AG09309 (cell line): ENCODE data around the gene POMT2.

Source experiments
- DNase-seq: peaks from one replicate; pipeline ENCODE4 v3.0.0-alpha.2; 2010; ENCODE audit warnings: low read depth
- H3K4me3 ChIP-seq: 2 replicates; pipeline ENCODE4 v1.5.1; 2011; ENCODE audit warnings: mild to moderate bottlenecking, low read depth, low read length, moderate library complexity; ENCODE audit not compliant: control insufficient read depth
- TF ChIP-seq, protein P1 (sequence below): IDR thresholded peaks from 2 replicates; pipeline ENCODE4 v1.5.1; 2011; ENCODE audit warnings: mild to moderate bottlenecking, low read depth, low read length, inconsistent platforms; ENCODE audit not compliant: insufficient read depth, control insufficient read depth; ENCODE audit errors: missing control alignments

Gene POMT2

DNA sequence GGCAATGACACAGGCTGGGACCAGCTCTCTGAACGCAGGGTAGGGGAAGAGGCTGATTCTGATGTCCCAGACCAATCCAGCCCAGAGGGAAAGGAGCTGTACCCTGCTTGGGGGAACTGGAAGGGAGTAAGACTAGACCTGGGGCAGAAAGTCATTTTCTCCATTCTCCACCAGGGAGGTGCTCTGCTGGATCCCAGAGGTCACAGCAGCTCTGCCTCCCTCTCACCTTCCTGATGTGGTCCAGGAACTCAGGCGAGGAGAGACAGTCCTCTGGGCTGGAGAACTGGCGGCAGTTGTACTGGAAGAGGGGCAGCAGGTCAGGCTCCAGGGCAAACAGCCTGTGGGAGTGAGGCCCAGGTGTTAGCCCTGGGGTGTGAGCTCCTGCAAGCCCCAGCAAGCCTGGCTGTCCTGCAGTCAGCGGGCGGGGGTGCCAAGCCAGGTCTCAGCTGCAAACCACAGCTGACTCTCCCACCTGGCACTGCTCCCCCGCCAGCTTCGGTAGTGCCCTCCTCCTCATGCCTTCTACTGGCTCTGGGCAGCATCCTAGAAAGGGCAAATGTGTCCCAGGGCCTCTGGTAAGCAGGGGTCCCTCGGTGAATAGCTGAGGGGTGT is 51.6 kb downstream of the POMT2 start:
- no peak for DNase-seq
- H3K4me3 ChIP-seq: no peak overlapping the region
- TF ChIP-seq, protein P1, sequence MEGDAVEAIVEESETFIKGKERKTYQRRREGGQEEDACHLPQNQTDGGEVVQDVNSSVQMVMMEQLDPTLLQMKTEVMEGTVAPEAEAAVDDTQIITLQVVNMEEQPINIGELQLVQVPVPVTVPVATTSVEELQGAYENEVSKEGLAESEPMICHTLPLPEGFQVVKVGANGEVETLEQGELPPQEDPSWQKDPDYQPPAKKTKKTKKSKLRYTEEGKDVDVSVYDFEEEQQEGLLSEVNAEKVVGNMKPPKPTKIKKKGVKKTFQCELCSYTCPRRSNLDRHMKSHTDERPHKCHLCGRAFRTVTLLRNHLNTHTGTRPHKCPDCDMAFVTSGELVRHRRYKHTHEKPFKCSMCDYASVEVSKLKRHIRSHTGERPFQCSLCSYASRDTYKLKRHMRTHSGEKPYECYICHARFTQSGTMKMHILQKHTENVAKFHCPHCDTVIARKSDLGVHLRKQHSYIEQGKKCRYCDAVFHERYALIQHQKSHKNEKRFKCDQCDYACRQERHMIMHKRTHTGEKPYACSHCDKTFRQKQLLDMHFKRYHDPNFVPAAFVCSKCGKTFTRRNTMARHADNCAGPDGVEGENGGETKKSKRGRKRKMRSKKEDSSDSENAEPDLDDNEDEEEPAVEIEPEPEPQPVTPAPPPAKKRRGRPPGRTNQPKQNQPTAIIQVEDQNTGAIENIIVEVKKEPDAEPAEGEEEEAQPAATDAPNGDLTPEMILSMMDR: no peak

DNA sequence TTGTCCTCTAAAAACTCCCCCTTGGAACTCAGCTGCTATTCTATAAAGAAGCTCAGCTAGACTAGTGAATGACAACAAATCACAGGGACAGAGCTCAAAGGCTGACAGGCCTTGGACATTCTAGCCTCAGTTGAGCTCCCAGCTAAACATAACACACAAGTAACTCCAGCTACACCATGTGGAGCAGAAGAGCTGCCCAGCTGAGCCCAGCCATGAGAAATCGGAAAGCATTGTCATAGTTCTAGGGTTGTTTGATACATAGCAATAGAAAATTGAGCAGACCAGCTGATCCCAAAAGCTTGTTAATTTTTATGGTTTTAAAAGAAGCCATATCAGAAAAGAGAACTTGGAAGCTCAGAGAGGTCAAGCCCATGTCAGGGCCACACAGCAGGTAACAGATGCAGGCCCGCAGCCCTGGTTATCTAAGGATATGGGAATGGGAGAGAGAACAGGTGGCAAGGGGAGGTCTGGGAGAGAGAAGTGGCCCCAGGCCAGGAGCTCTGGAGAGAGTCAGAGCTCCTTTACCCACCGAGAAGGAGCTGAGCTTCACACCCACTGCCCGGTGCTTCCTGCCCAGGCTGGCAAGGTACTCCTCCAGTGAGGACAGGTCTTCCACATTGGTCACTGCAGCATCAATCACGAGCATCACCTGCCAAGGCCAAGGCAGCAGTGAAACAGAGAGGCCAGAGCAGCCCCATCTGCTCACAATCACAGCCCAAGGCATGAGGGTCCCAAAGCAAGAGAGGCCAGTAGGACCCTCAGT is 52.6 kb downstream of the POMT2 start:
- DNase-seq: no peak
- TF ChIP-seq, protein P1: no peak
- H3K4me3 ChIP-seq: no peak overlapping the region

DNA sequence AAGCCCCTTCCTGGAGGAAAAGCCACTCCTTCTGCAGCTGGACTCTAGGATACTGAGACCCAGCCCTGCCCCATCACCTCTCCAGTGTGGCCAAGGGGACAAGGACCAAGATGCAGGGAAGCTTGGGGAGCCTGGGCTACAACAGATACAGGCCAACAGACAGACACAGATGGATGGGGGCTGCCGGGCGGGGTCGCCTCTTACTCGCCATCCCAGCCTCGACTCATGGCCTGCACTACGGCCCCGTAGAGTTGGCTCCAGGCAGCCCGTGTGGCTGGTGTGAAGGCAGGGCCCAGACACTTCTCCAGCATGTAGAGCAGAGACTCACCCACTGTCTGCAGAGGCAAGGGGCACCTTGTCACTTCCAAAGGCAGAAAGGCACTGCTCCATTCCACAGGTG is 54.3 kb downstream of the POMT2 start:
- no peak overlapping the region for H3K4me3 ChIP-seq
- no peak for DNase-seq
- TF ChIP-seq, protein P1: no peak

DNA sequence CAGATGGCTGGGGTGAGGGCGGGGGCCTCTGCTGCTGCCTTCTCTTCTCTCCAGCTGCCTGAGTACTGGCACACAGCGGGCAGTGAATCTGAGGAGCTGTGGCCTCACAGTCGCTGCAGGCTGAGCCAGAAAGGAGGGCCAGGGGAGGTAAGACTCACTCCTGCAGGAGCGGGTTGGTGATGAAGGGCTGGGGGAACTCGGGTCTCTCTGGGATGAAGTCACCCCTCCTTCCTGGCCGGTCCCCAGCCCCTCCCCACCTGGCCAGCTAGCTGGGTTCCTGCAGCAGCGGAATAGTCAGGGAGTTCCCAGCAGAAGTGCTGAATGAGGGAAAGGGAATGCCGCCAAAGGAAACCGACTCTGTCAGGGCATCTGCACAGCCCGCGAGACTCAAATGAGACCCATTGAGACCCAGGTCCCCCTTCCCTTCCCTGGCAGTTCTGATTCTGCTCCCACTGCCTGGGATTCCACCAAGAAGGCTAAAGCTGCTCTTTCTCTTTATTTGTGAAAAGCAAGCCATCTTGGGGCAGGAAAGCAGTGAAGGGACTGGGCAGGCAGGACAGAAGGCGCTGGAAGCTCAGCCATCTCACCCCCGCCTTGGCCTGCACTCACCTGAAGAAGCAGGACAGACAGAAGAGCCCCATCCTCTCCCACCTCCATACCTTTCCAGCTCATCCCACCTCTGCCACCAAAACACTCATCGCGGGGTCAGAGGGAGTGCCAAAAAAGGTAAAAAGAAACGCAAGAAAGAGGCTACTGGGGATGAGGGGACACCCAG is 54.9 kb downstream of the POMT2 start:
- TF ChIP-seq, protein P1: no peak
- H3K4me3 ChIP-seq: no peak overlapping the region

DNA sequence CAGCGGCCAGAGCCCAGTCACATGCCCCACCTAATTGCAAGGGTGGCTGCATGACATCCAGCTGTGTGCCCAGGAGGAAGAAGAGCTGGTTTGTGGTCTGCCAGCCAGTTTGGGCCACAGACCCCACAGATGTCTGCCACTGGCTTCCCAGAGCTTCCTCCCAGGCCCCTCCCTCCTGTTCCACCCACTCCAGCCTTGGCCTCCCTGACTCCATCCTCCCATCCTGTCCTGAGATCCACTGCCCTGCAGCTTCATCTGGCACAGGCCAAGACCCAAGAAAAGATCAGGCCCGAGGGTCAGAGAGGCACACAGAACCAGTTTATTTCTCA is 55.5 kb downstream of the POMT2 start:
- H3K4me3 ChIP-seq: no peak overlapping the region
- TF ChIP-seq, protein P1: no peak

More for the DNA sequence above, 54.9 kb downstream of the POMT2 start:
- no peak for DNase-seq

DNA sequence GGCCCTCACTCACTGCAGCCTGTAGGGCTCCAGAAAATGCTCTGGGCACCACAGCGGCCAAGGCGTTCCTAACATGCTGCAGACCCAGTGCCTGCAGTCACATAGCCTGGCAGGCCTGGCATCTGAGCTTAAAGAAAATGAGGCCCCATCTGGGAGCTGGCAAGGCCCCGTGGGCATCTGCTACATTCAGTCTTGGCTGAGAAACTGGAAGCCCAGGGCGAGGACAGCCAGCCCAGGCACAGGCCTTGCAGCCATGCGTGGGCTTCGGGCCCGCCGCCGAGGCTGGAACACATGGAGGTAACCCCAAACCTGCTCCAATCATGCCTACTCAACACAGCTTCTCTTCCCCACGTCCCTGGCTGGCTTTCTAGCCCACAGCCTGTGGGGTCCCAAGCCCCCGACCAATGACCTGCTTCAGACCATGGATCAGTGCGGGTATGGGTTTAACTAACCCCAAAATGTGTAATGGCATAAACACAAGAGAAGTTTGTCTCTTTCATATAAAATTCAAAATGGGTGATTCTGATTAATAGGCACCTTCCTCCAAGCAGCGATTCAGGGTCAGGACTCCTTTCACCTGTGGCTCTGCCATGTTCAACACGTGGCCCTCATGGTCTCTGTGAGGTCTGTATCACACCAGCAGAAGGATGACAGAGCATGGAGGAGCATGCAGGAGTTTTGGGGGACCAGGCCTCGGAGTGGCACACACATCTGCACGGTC is 56.1 kb downstream of the POMT2 start:
- TF ChIP-seq, protein P1: no peak
- no peak for DNase-seq
- H3K4me3 ChIP-seq: no peak overlapping the region

More for the DNA sequence above, 55.5 kb downstream of the POMT2 start:
- DNase-seq: no peak
